GM23338 (cell line): ENCODE measurements around the gene HAL. TPM values are rescaled to one million over a fixed set of nuclear protein-coding genes. Genes with fewer than 3 reads are reported as not detected.

Experiments used
- ATAC-seq: fragments of 200-7000 bp; cut with Tn5 transposase; 3 replicates; pipeline ENCODE4 v1.9.1; 2020
- DNase-seq: peaks from one replicate; pipeline ENCODE4 v3.0.0-alpha.2; 2015; ENCODE audit warnings: low spot score
- H2AFZ ChIP-seq: fragments of 200-600 bp; sonication (generic); 2 replicates; pipeline ENCODE4 v1.8.0; 2016; ENCODE audit warnings: antibody characterized with exemption, mild to moderate bottlenecking, moderate library complexity
- H3F3A ChIP-seq: fragments of 200-600 bp; sonication (generic); replicated peaks from 2 replicates; pipeline ENCODE4 v1.8.0; 2017; ENCODE audit warnings: antibody characterized with exemption, mixed run types, low read depth
- H3K27ac ChIP-seq: fragments of 200-600 bp; sonication (generic); 2 replicates; pipeline ENCODE4 v1.6.1; 2016; ENCODE audit warnings: low read depth
- H3K27me3 ChIP-seq: fragments of 200-600 bp; sonication (generic); 2 replicates; pipeline ENCODE4 v1.8.0; 2016; ENCODE audit warnings: mild to moderate bottlenecking, mixed run types, moderate library complexity; ENCODE audit not compliant: insufficient read depth
- H3K36me3 ChIP-seq: fragments of 200-600 bp; sonication (generic); 2 replicates; pipeline ENCODE4 v1.8.0; 2016; ENCODE audit warnings: mild to moderate bottlenecking; ENCODE audit not compliant: insufficient read depth
- H3K4me1 ChIP-seq: fragments of 200-600 bp; sonication (generic); 2 replicates; pipeline ENCODE4 v1.8.0; 2016; ENCODE audit warnings: mild to moderate bottlenecking, moderate library complexity; ENCODE audit not compliant: insufficient read depth
- H3K4me2 ChIP-seq: fragments of 200-600 bp; sonication (generic); 2 replicates; pipeline ENCODE4 v1.7.1; 2017; ENCODE audit warnings: mixed run types
- H3K4me3 ChIP-seq: fragments of 200-600 bp; sonication (generic); 2 replicates; pipeline ENCODE4 v1.6.1; 2016; ENCODE audit warnings: mixed run types
- H3K79me2 ChIP-seq: fragments of 200-600 bp; sonication (generic); replicated peaks from 2 replicates; pipeline ENCODE4 v1.8.0; 2017; ENCODE audit warnings: mild to moderate bottlenecking; ENCODE audit not compliant: insufficient read depth
- H3K9me2 ChIP-seq: fragments of 200-600 bp; sonication (generic); 2 replicates; pipeline ENCODE4 v1.8.0; 2017; ENCODE audit not compliant: insufficient read depth
- H4K20me1 ChIP-seq: fragments of 200-600 bp; sonication (generic); replicated peaks from 2 replicates; pipeline ENCODE4 v1.8.0; 2017; ENCODE audit warnings: mild to moderate bottlenecking; ENCODE audit not compliant: insufficient read depth
- H3K27ac Mint-ChIP-seq: 2 replicates; pipeline ENCODE4 v1.8.0; 2020; ENCODE audit warnings: inconsistent platforms, mild to moderate bottlenecking, moderate library complexity, mixed read lengths
- H3K27me3 Mint-ChIP-seq: 3 replicates; pipeline ENCODE4 v1.8.0; 2022; ENCODE audit warnings: low read depth, mild to moderate bottlenecking, moderate library complexity, mixed read lengths, inconsistent platforms; ENCODE audit not compliant: insufficient read depth, poor library complexity
- H3K36me3 Mint-ChIP-seq: 3 replicates; pipeline ENCODE4 v1.8.0; 2021; ENCODE audit warnings: low read depth, mild to moderate bottlenecking, inconsistent platforms, moderate library complexity, mixed read lengths
- H3K4me1 Mint-ChIP-seq: 3 replicates; pipeline ENCODE4 v1.8.0; 2020; ENCODE audit warnings: mild to moderate bottlenecking, inconsistent platforms, mixed read lengths
- H3K4me3 Mint-ChIP-seq: 3 replicates; pipeline ENCODE4 v1.8.0; 2021; ENCODE audit warnings: moderate library complexity, mild to moderate bottlenecking, inconsistent platforms, mixed read lengths
- H3K9me3 Mint-ChIP-seq: 3 replicates; pipeline ENCODE4 v1.8.0; 2020; ENCODE audit warnings: moderate library complexity, mild to moderate bottlenecking, inconsistent platforms, mixed read lengths
- EZH2phosphoT487 ChIP-seq: fragments of 200-600 bp; sonication (generic); IDR thresholded peaks from one replicate; pipeline ENCODE4 v1.8.1; 2018; ENCODE audit warnings: antibody characterized with exemption; ENCODE audit not compliant: unreplicated experiment
- ZNF114 ChIP-seq: fragments of 250-450 bp; sonication (Bioruptor Pico); IDR thresholded peaks from 2 replicates; pipeline ENCODE4 v1.5.0; 2020; ENCODE audit warnings: mild to moderate bottlenecking, moderate library complexity
- ZNF462 ChIP-seq: fragments of 250-450 bp; sonication (Bioruptor Pico); IDR thresholded peaks from 2 replicates; pipeline ENCODE4 v1.5.0; 2020; ENCODE audit warnings: mild to moderate bottlenecking, moderate library complexity
- polyA plus RNA-seq: library from polyadenylated mRNA; unstranded; fragments of >200 nt; fragmentation: Nextera tagmentation; extraction: Ambion mirVana; gene quantifications from 2 replicates; pipeline ENCODE4 v1.2.1, GENCODE V29; 2016
- total RNA-seq: library from RNA; depleted of rRNA; stranded (reverse); fragments of >200 nt; shearing (Covaris generic); gene quantifications from 2 replicates; pipeline ENCODE4 v1.2.3, GENCODE V29; 2014
- TF ChIP-seq, protein P1 (sequence below): IDR thresholded peaks from 2 replicates; pipeline ENCODE4 v1.6.1; 2016; ENCODE audit warnings: antibody characterized with exemption

Gene HAL
- total and polyA plus RNA-seq, 2 experiments from 2014 or later, result 0.17 to 0.24 TPM

GRCh38 chr12:95986635-95987570, 9.2 kb downstream of the HAL start:
- H3K4me2 ChIP-seq, result peak overlapping the region; percentile 56; the same call in 1 of the 2 replicates
- H2AFZ ChIP-seq, result peak overlapping the region; percentile 52; the same call in 1 of the 2 replicates
- H3K27ac ChIP-seq, result no peak overlapping the region
- Mint-ChIP-seq H3K27ac (peak overlapping the region; percentile 68; the same call in 1 of the 2 replicates), H3K9me3 (no peaks in the 10 kb centered on the region), H3K4me3 (peak overlapping the region; percentile 3), H3K36me3 (no peaks in the 10 kb centered on the region), H3K4me1 (peaks cover 41% of the 10 kb centered on the region), H3K27me3 (peaks cover 3% of the 10 kb centered on the region)
- DNase-seq (peak; percentile 52), ATAC-seq (peak; percentile 91)
- H3K9me2 ChIP-seq, result no peaks in the 10 kb centered on the region
- H3K27me3 ChIP-seq, result no peaks in the 10 kb centered on the region
- TF ChIP-seq EZH2phosphoT487 (no peak), ZNF462 (CRISPR knock-in tag) (peak; percentile 69; the same call in 1 of the 2 replicates)
- H3K4me1 ChIP-seq, result peaks cover 27% of the 10 kb centered on the region
- H3K36me3 ChIP-seq, result no peaks in the 10 kb centered on the region
- H4K20me1 ChIP-seq, result no peaks in the 10 kb centered on the region
- H3F3A ChIP-seq, result no peaks in the 10 kb centered on the region
- H3K4me3 ChIP-seq, result no peak overlapping the region
- no peaks in the 10 kb centered on the region for H3K79me2 ChIP-seq

DNA sequence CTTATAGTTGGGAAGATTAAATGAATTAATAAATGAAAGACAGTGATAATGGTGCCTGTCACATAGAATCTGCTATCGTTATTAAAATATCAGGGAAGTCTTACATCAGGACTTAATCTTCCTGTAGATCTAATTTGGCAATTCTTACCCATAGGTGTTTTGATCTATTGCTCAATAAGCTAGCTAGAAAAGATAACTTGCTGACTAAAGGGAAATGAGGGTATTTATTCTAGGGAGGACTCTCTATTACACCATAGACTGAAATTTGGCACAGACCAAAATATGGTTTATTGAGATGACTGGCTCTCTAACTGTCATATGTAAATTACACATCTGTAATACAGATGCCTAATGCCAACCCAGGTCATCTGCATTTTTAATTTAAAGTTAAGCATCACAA, 11.5 kb downstream of the HAL start:
- H3K27ac ChIP-seq, result no peak overlapping the region
- H3K36me3 Mint-ChIP-seq, result no peaks in the 10 kb centered on the region
- no peak for ATAC-seq
- TF ChIP-seq, protein P1, sequence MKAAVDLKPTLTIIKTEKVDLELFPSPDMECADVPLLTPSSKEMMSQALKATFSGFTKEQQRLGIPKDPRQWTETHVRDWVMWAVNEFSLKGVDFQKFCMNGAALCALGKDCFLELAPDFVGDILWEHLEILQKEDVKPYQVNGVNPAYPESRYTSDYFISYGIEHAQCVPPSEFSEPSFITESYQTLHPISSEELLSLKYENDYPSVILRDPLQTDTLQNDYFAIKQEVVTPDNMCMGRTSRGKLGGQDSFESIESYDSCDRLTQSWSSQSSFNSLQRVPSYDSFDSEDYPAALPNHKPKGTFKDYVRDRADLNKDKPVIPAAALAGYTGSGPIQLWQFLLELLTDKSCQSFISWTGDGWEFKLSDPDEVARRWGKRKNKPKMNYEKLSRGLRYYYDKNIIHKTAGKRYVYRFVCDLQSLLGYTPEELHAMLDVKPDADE, result no peak
- TF ChIP-seq ZNF114 (CRISPR knock-in tag), result no peak

More for the DNA sequence above, 11.5 kb downstream of the HAL start:
- Mint-ChIP-seq H3K4me3 (no peak overlapping the region), H3K27ac (no peak overlapping the region), H3K4me1 (peaks cover 30% of the 10 kb centered on the region), H3K9me3 (no peaks in the 10 kb centered on the region), H3K27me3 (no peaks in the 10 kb centered on the region)
- Histone ChIP-seq H3K4me3 (no peak overlapping the region), H3K4me1 (peaks cover 17% of the 10 kb centered on the region), H3K9me2 (no peaks in the 10 kb centered on the region), H3K36me3 (no peaks in the 10 kb centered on the region), H3K4me2 (no peak overlapping the region), H3K27me3 (no peaks in the 10 kb centered on the region), H3F3A (no peaks in the 10 kb centered on the region), H4K20me1 (no peaks in the 10 kb centered on the region), H3K79me2 (no peaks in the 10 kb centered on the region), H2AFZ (no peak overlapping the region)
- no peak for DNase-seq
